Loucy (cell line): ENCODE data around the gene RCOR1.

Experiments
- H2AFZ ChIP-seq: fragments of 200-600 bp; sonication (generic); 2 replicates; pipeline ENCODE4 v1.6.0; 2016; ENCODE audit warnings: antibody characterized with exemption, mild to moderate bottlenecking, low read length, moderate library complexity
- H3F3A ChIP-seq: fragments of 200-600 bp; 2 replicates; pipeline ENCODE4 v1.6.0; 2016; ENCODE audit warnings: antibody characterized with exemption, low read depth, mild to moderate bottlenecking
- H3K27me3 ChIP-seq: fragments of 200-600 bp; sonication (generic); 2 replicates; pipeline ENCODE4 v1.6.1; 2014; ENCODE audit warnings: low read length, mild to moderate bottlenecking; ENCODE audit not compliant: insufficient read depth, poor library complexity, severe bottlenecking
- H3K36me3 ChIP-seq: fragments of 200-600 bp; sonication (generic); 2 replicates; pipeline ENCODE4 v1.6.1; 2016; ENCODE audit warnings: low read length; ENCODE audit not compliant: insufficient read depth
- H3K4me1 ChIP-seq: fragments of 200-600 bp; sonication (generic); 2 replicates; pipeline ENCODE4 v1.5.1; 2014; ENCODE audit warnings: low read length, mild to moderate bottlenecking; ENCODE audit not compliant: insufficient read depth, poor library complexity, severe bottlenecking
- H3K4me2 ChIP-seq: fragments of 200-600 bp; sonication (generic); 2 replicates; pipeline ENCODE4 v1.6.0; 2014; ENCODE audit warnings: antibody characterized with exemption, low read length, low read depth, mild to moderate bottlenecking; ENCODE audit not compliant: poor library complexity, severe bottlenecking
- H3K4me3 ChIP-seq: fragments of 200-600 bp; sonication (generic); 2 replicates; pipeline ENCODE4 v1.5.1; 2014; ENCODE audit warnings: low read length, mild to moderate bottlenecking, mixed read lengths; ENCODE audit not compliant: poor library complexity, severe bottlenecking
- H3K79me2 ChIP-seq: fragments of 200-600 bp; sonication (generic); 2 replicates; pipeline ENCODE4 v1.6.1; 2014; ENCODE audit warnings: low read length; ENCODE audit not compliant: insufficient read depth
- H3K9ac ChIP-seq: fragments of 200-600 bp; sonication (generic); 2 replicates; pipeline ENCODE4 v1.6.0; 2014; ENCODE audit warnings: mild to moderate bottlenecking, low read depth, low read length, moderate library complexity; ENCODE audit not compliant: poor library complexity, severe bottlenecking
- H3K9me2 ChIP-seq: fragments of 200-600 bp; sonication (generic); replicated peaks from 2 replicates; pipeline ENCODE4 v1.6.1; 2016; ENCODE audit warnings: low read depth, low read length, mixed read lengths
- H3K9me3 ChIP-seq: fragments of 200-600 bp; sonication (generic); 2 replicates; pipeline ENCODE4 v1.6.1; 2014; ENCODE audit warnings: mild to moderate bottlenecking, antibody characterized with exemption, low read length, low read depth; ENCODE audit not compliant: insufficient read depth
- H4K20me1 ChIP-seq: fragments of 200-600 bp; sonication (generic); 2 replicates; pipeline ENCODE4 v1.6.0; 2014; ENCODE audit warnings: antibody characterized with exemption, low read length, mild to moderate bottlenecking; ENCODE audit not compliant: insufficient read depth, poor library complexity, severe bottlenecking
- EZH2phosphoT487 ChIP-seq: fragments of 200-600 bp; IDR thresholded peaks from 2 replicates; pipeline ENCODE4 v1.6.1; 2018; ENCODE audit warnings: antibody characterized with exemption, mild to moderate bottlenecking, moderate library complexity, borderline replicate concordance
- TF ChIP-seq, protein P1 (sequence below): fragments of 200-600 bp; sonication (generic); conservative IDR thresholded peaks from 2 replicates; pipeline ENCODE4 v1.5.1; 2014; ENCODE audit warnings: mild to moderate bottlenecking, antibody characterized with exemption, low read length

The RCOR1 gene

DNA sequence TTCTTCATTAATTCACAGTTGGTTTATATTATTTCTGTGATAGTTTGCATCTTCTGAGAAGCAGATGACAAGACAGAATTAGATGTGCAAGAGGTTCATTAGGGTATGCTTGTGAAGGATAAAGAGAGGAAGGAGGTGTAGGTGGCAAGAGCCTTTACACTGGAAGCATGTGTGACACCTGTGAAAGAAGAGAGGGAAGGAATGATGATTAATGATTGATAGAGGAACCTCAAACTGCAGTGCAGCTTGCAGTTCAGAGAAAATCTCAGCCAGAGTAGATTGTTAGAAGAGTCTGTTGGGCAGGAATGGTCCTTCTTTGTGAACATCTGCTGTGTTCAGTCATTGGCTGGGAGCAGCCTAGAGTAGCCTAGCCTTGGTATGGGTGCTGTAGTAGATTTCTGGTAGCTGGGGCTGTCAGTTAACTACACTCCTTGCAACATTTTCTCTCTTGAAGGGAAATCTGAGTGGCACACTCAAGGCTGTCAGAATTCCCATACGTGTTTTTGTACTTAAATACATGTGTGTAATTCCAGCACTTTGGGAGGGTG lies 9.0 kb downstream of the RCOR1 start:
- no peaks in the 10 kb centered on the region for H3K27me3 ChIP-seq
- no peaks in the 10 kb centered on the region for H3K9me3 ChIP-seq
- H4K20me1 ChIP-seq: peaks cover 74% of the 10 kb centered on the region
- peak overlapping the region; percentile 20 for H3K4me2 ChIP-seq
- H3K36me3 ChIP-seq: no peaks in the 10 kb centered on the region
- H2AFZ ChIP-seq: no peak overlapping the region
- H3K9me2 ChIP-seq: no peaks in the 10 kb centered on the region
- H3K9ac ChIP-seq: no peak overlapping the region
- no peaks in the 10 kb centered on the region for H3F3A ChIP-seq
- TF ChIP-seq, protein P1, sequence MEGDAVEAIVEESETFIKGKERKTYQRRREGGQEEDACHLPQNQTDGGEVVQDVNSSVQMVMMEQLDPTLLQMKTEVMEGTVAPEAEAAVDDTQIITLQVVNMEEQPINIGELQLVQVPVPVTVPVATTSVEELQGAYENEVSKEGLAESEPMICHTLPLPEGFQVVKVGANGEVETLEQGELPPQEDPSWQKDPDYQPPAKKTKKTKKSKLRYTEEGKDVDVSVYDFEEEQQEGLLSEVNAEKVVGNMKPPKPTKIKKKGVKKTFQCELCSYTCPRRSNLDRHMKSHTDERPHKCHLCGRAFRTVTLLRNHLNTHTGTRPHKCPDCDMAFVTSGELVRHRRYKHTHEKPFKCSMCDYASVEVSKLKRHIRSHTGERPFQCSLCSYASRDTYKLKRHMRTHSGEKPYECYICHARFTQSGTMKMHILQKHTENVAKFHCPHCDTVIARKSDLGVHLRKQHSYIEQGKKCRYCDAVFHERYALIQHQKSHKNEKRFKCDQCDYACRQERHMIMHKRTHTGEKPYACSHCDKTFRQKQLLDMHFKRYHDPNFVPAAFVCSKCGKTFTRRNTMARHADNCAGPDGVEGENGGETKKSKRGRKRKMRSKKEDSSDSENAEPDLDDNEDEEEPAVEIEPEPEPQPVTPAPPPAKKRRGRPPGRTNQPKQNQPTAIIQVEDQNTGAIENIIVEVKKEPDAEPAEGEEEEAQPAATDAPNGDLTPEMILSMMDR: no peak
- TF ChIP-seq EZH2phosphoT487: no peak
- H3K79me2 ChIP-seq: peaks cover 98% of the 10 kb centered on the region
- H3K4me1 ChIP-seq: peaks cover 22% of the 10 kb centered on the region
- H3K4me3 ChIP-seq: no peak overlapping the region

DNA sequence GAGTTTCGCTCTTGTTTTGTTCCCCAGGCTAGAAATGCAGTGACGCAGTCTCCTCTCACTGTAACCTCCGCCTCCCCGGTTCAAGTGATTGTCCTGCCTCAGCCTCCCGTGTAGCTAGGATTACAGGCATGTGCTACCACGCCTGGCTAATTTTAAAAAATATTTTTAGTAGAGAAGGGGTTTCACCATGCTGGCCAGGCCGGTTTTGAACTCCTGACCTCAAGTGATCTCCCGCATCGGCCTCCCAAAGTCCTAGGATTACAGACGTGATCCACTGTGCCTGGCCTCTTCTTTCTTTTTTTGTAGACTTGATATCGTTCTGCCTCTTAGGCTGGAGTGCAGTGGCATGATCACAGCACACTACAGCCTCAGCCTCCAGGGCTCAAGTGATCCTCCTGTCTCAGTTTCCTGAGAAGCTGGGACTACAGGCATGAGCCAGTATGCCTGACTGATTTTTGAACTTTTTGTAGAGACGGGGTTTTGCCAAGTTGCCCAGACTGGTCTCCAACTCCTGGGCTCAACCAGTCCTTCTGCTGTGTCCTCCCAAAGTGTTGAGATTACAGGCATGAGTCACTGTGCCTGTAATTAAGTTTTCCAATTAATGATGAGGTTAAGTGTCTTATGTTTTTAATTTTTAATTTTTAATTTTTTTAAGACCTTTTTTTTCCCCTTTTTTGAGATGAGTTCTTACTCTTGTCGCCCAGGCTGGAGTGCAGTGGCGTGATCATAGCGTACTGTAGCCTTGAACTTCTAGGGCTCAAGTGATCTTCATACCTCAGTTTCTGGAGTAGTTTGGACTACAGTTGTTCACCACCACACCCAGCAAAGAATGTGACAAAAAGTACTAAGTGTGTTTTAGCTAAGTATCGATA lies 10.2 kb downstream of the RCOR1 start:
- Histone ChIP-seq H3K36me3 (no peaks in the 10 kb centered on the region), H2AFZ (no peak overlapping the region), H3K79me2 (peaks cover 98% of the 10 kb centered on the region), H3K4me3 (no peak overlapping the region), H3K9me2 (no peaks in the 10 kb centered on the region), H3K9me3 (no peaks in the 10 kb centered on the region), H3K27me3 (no peaks in the 10 kb centered on the region), H3K9ac (no peak overlapping the region), H3K4me2 (peak overlapping the region; percentile 48), H3K4me1 (peaks cover 26% of the 10 kb centered on the region), H3F3A (no peaks in the 10 kb centered on the region), H4K20me1 (peaks cover 74% of the 10 kb centered on the region)
- no peak for TF ChIP-seq EZH2phosphoT487
- TF ChIP-seq, protein P1: no peak

DNA sequence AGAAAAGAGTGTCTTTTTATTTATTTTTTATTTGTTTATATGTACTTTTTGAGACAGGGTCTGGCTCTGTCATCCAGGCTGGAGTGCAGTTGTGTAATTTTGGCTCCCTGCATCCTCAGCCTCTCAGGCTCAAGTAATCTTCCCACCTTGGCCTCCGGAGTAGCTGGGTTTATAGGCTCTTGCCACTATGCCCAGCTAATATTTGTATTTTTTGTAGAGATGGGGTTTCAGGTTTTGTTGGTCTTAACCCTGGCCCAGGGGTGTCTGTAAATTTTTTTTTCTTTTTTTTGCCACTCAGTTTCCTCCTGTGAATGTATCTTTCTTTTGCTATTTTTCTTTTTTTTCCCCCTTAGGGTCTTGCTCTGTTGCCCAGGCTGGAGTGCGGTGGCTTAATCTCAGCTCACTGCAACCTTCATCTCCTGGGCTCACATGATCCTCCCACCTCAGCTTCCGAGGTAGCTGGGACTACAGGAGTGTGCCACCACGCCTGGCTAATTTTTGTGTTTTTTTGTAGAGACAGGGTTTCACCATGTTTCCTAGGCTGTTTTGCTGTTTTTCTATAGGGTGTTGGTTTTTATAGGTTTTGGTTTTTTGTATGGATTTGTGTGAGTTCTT lies 11.0 kb downstream of the RCOR1 start:
- Histone ChIP-seq H3F3A (no peaks in the 10 kb centered on the region), H3K36me3 (no peaks in the 10 kb centered on the region), H3K79me2 (peaks cover 98% of the 10 kb centered on the region), H4K20me1 (peaks cover 79% of the 10 kb centered on the region), H3K9ac (no peak overlapping the region), H3K9me3 (no peaks in the 10 kb centered on the region), H3K4me2 (peak overlapping the region; percentile 48), H3K27me3 (no peaks in the 10 kb centered on the region), H3K9me2 (no peaks in the 10 kb centered on the region), H3K4me1 (peaks cover 26% of the 10 kb centered on the region), H2AFZ (no peak overlapping the region), H3K4me3 (no peak overlapping the region)
- TF ChIP-seq EZH2phosphoT487: no peak
- TF ChIP-seq, protein P1: no peak
